Gastroesophageal sphincter (tissue), 3 donors: ENCODE results near the gene PPIL4.

Experiments used
- CTCF ChIP-seq, 4 experiments: fragments of 200-600 bp in 2 of 4; fragments of 450-650 bp in 2 of 4; sonication (generic) in 1 of 4; IDR thresholded peaks; one replicate each; pipeline ENCODE4 v1.5.1; 2017 to 2019; ENCODE audit warnings: antibody characterized with exemption in 4 of 4, mild to moderate bottlenecking in 2 of 4, moderate library complexity in 2 of 4
- EP300 ChIP-seq: sonication (generic); formaldehyde crosslinking; IDR thresholded peaks from one replicate; pipeline ENCODE4 v1.6.1; 2017; ENCODE audit warnings: antibody characterized with exemption, mild to moderate bottlenecking
- POLR2A ChIP-seq, 2 donors: fragments of 450-650 bp; IDR thresholded peaks; one replicate each; pipeline ENCODE4 v1.6.1; 2017; ENCODE audit warnings: antibody characterized with exemption in 2 of 2, mild to moderate bottlenecking in 2 of 2, moderate library complexity in 1 of 2
- POLR2AphosphoS5 ChIP-seq: sonication (generic); formaldehyde crosslinking; IDR thresholded peaks from one replicate; pipeline ENCODE4 v1.6.1; 2017; ENCODE audit warnings: antibody characterized with exemption

GRCh38 chr6:149458806-149459205 lies 87.0 kb downstream of the PPIL4 start:
- TF ChIP-seq CTCF (IDR thresholded peaks at IDR 0.05) (no peak), POLR2A (IDR thresholded peaks at IDR 0.05) (no peak), EP300 (no peak), POLR2AphosphoS5 (no peak)
